LHCN-M2 (cell line): ENCODE measurements around the gene SERTAD4. TPM values are rescaled to one million over a fixed set of nuclear protein-coding genes. Genes with fewer than 3 reads are reported as not detected.
A peak's percentile ranks its signal among the peaks of the same experiment; 100 is the strongest.
"Not testable (repeated sequence)": the region's sequence is repeated elsewhere in the genome, so short reads cannot be mapped to it uniquely, and the experiment has no call there.

Source experiments
- DNase-seq: peaks from one replicate; pipeline ENCODE4 v3.0.0-alpha.2; 2012; ENCODE audit warnings: low read depth
- polyA plus RNA-seq: library from polyadenylated mRNA; unstranded; fragments of >200 nt; gene quantifications from one replicate; pipeline ENCODE4 v1.2.1, GENCODE V29; 2012; ENCODE audit warnings: missing spikeins
- total RNA-seq: library from RNA; depleted of rRNA; stranded (reverse); fragments of >200 nt; gene quantifications from 2 replicates; pipeline ENCODE4 v1.2.3, GENCODE V29; 2014; rRNA removed

Gene SERTAD4
- total RNA-seq: 0.06 and 3.1 TPM in 2 replicates
- 1.4 TPM for polyA plus RNA-seq

DNA sequence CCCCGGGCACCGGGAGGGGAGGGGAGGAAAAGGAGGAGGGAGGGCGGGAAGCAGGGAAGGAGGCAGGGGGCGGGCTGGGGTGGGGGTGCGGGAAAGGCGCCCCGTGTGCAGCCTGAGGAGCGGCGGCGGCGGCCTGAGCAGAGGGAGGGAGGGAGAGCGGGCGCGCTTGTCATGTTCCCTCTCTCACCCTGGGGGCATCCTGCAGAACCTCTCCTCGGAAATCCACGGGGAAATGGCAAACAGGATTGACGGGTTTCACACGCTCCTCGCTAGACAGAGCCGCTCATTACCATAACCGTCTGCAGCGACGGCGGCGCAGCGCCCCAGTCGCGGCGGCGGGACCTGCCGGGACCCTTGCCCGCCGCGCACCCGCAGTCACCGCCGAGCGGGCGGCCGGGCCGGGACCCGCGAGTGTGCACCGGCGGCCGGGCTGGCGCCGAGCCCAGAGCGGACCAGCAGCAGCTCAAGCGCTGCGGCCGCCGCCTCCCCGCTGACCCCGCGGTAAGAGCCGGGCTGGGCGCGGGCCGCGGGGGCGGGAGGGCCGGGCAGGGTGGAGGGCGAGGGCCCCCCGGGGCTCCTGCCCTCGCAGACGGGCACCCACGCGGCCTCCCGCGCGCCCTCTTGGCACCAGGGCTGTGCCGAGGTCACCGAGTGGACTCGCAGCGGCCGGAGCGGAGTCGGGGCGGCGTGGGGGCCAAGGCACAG, at the start of gene SERTAD4:
SERTAD4 (plus strand) TSS at position 286 of the 705 bp plus-strand sequence. CDS start 5,165 bp downstream, outside the sequence.
- DNase-seq: no peak

DNA sequence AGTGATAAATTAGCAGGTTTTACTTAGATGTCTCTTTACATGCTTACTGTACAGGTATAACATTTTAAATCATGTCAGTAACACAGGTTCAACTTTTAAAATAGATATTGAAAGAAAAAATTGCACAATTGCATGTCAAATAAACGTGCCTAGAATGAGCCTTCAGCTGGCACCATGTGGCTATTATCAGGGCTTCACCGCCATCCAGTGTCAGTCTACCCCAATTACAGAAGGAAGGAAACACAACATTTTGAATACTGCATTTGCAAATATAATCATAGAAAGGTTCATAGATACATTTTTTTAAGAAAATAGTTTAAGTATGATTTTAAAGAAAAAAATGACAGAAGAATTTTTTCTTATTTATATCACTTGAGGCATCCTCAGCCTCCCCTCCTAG, 47.5 kb upstream of the SERTAD4 start:
- no peak for DNase-seq

DNA sequence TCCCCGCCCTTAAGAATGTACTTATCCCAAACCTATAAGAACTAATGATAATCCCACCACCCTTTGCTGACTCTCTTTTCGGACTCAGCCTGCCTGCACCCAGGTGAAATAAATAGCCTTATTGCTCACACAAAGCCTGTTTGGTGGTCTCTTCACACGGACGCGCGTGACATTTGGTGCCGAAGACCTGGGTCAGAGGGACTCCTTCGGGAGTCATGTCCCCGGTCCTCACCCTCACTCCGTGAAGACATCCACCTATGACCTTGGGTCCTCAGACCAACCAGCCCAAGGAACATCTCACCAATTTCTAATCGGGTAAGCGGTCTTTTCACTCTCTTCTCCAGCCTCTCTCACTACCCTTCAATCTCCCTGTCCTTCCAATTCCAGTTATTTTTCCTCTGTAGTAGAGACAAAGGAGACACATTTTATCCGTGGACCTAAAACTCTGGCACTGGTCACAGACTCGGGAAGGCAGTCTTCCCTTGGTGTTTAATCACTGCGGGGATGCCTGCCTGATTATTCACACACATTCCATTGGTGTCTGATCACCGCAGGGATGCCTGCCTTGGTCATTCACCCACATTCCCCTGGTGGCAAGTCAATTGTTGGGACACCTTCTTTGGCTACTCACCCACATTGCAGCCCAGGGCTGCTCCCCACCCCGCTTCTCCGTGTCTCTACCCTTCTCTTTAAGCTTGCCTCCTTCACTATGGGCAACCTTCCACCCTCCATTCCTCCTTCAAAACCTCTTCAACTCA, 44.6 kb upstream of the SERTAD4 start:
- DNase-seq: peak; percentile 82

DNA sequence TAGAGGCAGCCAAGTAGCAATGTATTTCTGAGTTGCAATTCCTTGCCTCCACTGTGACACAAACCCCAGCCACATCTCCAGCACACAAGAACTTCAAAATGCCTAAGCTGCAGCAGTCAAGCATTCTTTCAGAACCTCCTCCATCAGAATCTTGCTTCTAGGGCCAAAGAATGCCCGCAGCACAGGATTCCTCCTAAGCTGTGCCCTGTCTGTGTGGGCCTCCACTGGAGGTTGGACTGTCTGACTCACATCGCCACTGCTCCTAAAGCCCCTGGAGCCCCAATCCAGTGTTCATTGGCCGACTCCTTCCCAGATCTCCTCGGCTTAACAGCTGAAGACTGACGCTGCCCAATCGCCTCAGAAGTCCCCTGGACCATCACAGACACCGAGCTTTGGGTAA, 43.2 kb upstream of the SERTAD4 start:
- DNase-seq: no peak

DNA sequence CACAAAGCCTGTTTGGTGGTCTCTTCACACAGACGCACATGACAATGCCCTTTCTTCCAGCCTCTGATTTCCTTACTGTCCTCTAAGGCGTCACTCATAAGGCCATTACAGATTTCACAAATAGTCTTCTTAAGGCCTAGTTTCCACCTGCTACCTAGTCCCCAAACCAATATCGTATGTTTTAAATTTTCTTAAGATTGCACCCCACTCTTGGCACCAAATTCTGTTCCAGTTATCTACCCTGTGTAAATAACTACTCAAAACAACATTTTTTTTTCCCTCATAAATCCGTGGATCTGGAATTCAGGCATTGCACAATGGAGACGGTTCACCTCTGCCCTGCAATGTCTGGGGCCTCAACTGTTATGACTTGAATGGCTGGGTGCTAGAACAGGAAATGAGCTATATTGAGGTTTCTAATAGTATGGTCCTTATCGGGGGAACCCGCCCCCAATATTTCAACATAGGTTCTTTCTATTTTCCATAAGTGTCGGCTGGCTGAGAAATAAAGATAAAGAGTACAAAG, 36.9 kb upstream of the SERTAD4 start:
- no peak for DNase-seq

DNA sequence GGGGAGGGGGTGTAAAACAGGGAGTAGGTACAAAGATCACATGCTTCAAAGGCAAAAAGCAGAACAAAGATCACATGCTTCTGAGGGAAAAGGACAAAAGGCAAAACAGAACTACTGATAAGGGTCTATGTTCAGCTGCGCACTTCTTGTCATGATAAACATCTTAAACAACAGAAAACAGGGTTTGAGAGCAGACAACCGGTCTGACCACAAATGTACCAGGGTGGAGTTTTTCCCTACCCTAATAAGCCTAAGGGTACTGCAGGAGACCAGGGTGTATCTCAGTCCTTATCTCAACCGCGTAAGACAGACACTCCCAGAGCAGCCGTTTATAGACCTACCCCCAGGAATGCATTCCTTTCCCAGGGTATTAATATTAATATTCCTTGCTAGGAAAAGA, 36.3 kb upstream of the SERTAD4 start:
- DNase-seq: not testable (repeated sequence)

DNA sequence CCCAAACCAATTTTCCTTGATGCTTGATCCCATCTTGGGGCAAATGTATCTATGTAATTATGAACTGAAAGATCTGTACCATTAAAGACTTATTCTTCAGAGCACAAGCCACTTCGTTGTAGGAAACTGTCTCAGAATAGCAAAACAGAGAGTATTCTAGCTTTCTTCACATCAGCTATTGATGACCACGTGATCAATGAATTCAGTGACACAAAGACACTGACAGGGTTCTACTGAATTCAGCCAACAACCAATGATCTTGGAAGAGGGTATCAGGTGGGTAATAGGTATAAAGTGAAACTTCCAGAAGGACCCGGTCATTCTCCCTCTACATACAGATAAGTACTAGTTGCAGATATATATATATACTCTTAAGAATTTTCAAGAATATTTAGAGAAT, 33.8 kb upstream of the SERTAD4 start:
- no peak for DNase-seq

DNA sequence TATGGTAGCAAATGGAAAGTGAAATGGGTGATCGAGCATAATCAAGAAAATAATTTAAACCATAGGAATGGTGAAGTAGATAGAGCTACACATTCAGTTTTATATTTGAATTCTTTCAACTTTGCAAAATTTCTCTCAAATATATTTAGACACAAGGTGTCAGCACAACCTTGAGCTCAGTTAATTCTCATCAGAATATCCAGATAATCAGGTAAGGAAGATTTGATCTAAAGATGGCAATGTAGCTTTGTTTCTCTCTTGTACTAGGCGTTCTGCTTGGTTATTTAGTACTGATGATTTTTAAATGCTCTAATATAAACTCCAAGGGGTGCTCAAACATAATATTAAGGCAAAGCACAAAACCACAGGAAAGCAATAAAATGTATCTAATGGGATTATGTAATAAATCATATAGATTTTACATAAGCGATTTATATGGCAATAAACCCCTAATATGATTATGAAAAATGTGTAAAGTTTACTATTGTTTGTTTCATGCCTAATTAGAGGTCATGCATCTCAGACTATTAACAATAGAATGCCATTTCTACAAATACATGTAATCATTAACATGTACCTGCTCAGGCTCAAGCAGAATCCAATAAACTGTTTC, 32.4 kb upstream of the SERTAD4 start:
- no peak for DNase-seq

DNA sequence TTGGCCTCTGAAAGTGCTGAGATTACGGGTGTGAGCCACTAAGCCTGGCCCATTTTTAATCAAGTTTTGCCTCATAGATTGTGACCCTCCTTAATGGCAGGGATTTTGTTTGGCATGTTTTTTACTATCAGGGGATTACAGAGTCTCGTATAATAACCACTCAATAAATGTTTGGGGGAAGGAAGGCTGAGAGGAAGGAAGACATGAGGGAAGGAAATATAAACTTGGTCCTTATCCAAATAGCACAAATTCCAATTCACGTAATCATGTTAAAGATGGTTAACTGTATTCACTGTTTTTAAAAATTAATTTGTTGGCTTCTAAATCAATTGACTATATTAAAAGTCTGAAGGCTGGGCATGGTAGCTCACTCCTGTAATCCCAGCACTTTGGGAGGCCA, 30.9 kb upstream of the SERTAD4 start:
- peak; percentile 6 for DNase-seq

DNA sequence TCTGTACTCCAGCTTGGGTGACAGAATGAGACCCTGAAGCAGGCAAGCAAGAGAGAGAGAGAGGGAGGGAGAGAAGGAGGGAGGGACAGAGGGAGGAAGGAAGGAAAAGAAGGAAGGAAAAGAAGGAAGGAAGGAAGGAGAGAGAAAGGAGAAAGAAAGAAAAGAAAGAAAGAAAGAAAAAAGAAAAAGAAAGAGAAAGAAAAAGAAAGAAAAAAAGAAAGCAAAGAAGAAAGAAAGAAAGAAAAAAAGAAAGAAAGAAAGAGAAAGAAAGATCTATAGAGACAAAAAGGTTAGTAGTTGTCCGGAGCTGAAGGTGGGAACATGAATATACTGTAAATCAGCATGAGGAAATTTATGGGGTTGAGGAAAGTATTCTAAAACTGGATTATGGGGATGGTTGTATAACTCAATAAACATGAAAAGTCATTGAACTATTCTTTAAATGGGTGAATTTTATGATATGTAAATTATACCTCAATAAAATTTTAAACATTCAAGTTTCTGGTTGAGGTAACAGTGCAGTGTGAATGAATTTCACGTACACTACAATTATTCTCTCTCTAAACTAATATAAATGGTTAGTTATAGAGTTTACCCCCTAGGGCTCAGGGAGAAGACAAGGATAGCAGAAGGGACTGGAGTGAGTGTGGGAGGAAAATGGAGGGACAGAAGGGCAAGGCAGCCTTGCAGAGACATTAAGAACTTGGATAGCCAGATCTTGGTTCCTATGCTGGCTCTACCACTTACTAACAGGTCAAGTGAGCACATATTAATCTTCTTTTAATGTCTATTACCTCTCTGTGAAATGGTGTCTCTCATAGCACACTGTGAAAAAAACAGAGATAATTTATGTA, 24.8 kb upstream of the SERTAD4 start:
- DNase-seq: no peak

DNA sequence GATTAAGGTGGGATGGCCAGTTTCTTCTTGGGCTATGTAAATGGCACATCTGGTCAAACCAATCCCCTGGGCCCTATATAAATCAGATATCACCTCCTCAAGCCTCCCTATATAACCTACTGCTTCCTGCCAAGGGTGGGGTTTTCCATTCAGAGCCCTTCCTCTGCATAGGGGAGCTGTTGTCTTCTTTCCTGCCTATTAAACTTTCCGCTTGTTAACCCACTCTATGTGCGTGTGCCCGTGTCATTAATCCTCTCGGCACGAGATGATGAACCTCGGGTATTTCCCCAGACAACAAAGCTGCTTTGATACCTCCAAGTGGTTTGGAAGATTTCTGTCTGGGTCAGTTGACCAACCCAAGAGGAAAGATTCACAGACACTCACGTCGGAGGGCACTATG, 19.3 kb upstream of the SERTAD4 start:
- no peak for DNase-seq

DNA sequence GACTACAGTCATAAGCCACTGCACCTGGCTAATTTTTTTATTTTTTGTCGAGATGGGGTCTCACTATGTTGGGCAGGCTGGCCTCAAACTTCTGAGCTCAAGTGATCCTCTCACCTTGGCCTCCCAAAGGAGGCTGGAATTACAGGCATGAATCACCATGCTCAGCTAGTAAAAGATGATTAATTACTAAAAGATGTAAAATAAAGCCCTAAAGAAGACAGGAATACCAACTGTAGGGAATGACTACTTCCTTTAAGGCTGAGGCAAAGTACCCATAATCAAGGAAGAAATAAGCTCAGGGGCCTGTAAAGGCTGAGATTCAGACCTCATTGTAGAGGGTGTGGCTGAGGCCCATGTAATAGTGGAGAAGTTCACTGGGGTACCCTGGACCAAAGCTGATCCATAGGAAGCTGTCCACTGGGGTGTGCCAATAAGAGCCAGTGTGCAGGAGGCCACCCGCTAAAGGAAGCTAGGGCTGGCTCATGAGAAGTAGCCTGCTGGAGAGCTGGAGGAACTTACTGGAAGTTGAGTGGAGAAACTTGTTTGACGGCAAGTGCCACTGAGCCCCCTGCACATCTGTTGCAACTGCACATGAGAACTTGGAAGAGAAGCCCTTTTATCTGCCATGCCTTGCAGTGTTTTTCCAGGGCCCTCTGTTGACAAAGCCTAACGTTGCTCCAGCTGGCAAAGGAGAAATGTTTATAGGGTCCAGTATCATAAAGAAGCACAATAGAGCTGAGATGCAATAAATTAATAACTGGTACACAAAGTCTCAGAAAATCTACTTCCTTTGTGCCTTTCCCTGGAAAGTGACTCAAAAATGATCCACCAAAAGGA, 17.8 kb upstream of the SERTAD4 start:
- DNase-seq: peak; percentile 10

DNA sequence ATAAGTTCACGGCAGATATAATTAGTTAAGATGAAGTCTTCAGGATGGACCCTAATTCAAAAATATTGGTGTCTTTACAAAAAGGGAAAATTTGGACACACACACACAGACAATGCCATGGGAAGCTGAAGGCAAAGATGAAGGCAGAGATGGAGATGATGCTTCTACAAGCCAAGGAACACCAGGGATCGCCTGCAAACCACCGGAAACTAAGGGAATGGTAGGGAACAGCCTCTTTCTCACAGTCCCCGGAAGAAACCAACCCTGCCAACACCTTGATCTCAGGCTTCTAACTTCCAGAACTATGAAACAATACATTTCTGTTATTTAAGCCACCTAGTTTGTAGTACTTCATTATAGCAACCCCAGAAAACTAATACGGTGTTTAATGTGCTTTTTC, 15.1 kb upstream of the SERTAD4 start:
- no peak for DNase-seq

DNA sequence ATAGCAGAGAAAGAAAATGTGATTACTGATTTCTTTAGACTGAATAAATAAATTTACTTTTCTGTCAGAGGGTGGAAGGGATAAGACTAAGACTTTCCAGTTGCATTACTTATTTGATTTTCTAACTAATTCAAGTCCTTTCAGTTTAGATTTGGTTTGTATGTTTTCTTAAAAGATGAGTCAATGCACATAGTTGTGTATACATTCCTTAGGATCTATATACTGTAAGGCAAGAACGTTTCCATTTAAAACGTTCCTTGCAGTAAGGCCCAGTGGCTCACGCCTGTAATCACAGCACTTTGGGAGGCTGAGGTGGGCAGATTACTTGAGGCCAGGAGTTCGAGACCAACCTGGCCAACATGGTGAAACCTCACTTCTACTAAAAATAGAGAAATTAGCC, 14.5 kb upstream of the SERTAD4 start:
- DNase-seq: no peak

DNA sequence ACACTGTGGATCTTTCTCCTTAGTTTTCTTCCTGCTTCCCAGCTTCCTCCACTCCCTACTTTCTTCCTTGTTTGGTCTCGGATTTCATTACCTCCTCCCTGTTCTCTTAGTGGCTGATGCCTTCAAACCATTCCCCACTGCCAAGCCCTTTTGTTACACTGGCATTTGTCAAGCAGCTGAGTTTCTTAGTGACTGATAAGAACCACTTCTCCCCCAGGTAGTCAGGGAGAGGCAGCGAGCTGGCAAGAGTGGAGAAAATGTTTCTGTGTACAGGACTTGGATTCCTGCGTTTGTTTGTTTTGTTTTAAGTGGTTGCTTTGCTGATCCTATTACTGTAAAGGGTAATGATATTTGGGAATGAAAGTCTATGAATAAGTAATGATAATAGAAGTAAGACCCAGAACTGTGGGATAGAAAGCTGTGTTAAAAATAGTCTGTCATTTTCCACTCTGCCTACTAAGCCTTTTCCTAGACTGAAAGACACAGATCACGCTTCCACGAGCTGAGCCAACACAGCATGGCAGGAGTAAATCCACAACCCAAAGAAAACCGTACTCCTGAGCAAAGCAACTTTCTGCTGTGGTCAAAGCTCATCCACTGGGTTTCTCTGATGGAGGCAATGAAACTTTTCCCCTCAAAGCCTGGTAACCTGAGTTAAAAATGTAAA, 10.1 kb upstream of the SERTAD4 start:
- DNase-seq: peak; percentile 31

DNA sequence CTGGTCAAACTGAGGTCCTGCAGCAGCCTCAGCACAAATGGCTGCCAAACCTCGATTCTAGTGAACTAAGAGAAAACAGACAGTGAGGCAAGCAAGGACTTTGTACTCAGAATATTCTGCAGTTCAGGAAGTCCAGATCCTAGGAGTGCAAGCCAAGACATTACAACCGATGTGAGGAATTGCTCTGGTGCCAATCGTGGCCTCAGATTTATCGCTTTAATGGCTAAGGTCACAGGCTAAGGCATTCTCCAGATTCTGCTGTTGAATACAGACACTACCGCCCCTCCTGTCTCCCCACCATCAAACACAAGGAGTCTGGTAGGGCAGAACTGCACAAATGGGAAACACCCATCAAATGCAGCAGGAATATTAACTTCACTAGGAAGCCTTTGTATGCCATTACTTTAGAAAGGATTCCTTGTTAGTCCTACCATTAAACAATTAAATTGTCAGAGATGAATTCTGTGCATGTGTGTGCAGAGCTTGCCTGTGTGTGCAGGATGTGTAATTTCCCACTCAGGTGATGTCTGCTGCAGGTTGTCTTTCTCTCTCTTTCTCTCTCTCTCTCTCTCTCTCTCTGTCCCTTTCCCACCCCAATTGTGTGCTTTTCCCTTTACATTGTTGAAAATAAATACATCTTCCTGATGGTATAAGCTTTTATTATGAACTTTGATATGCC, 9.2 kb upstream of the SERTAD4 start:
- no peak for DNase-seq

DNA sequence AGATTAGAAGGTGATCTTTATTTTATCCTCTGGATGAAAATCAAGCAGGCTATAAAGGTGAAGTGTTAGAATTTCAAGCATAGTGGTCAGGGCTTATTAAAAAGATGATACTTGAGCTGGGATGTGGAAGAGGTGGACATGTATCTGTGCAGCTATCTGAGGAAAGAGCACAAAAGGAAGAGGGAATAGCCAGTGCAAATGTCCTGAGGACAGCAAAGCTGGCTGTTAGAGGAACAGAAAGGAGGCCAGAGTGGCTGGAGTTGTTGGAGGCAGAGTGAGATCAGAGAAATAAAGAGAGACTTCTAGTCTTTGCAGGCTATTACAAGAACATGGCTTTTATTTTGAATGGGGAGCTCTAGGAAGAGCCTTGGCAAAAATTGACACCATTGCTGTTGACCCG, 4.4 kb upstream of the SERTAD4 start:
- DNase-seq: no peak

DNA sequence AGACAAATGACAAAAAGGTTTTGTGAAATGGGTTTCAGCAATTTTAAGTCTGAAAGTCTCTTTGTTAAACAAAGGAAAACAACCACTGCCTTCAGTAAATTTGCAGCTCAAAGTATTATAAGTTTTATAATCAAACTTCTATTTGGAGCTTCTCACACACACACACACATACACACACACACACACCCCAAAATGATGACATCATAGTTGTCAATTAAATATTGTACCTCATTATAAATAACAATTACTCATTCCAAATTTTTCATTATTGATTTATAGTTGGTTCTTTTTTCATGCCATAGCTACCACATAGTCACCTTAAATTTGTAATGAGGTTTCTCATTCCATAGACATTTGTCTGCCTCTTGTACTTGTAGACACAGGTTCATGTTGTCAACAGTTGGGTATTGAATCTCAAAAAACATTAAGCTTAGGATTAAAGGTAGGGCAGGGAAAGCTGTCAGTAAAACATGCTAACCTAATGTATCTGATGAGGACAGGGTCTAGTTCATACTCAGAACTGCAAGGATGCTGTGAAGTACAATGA, 2.4 kb upstream of the SERTAD4 start:
- DNase-seq: no peak

DNA sequence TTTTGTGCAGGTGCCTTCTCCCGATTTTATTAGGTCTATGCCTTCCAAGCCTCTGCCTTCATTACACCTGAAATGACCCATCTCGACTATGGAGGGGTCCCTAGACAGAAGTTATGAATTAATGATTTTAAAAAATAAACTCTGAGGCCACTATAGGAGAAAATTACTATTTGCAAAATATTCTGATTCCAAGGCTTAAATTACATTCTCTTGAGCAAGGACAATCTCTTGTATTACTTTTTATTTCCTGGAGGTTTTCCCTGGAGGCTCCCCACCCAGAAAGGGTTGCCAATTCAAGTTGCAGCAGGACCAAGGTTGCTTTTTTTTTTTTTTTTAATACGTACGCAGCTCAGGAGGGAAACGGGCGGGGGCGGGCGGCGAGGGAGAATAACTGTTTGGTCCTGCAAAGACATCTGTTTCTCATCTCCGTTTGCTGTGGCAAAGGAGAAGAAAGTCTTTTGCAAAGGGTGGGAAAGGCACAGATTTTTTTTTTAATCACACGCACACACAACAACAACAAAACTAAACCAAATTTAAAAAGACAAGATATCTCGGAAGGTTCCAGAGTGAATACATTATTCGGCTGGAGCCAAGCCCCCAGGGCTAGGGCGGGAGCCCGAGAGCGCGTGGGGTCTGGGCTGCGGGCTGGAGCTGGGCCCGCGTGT, 618 bp upstream of the SERTAD4 start:
- no peak for DNase-seq
